Glutamatergic neuron (in vitro differentiated cells): ENCODE results near the gene SERPINA6. TPM values are rescaled to one million over a fixed set of nuclear protein-coding genes. Genes with fewer than 3 reads are reported as not detected.

Source experiments
- DNase-seq: peaks from one replicate; pipeline ENCODE4 v3.0.0; 2022
- H3K27ac Mint-ChIP-seq: one replicate; pipeline ENCODE4 v1.8.0; 2020; ENCODE audit warnings: mild to moderate bottlenecking, mixed read lengths, inconsistent platforms; ENCODE audit not compliant: unreplicated experiment
- H3K27me3 Mint-ChIP-seq: one replicate; pipeline ENCODE4 v1.8.0; 2020; ENCODE audit warnings: mild to moderate bottlenecking, moderate library complexity, mixed read lengths, inconsistent platforms; ENCODE audit not compliant: unreplicated experiment
- H3K36me3 Mint-ChIP-seq: one replicate; pipeline ENCODE4 v1.8.0; 2020; ENCODE audit warnings: mild to moderate bottlenecking, mixed read lengths, inconsistent platforms; ENCODE audit not compliant: unreplicated experiment
- H3K4me1 Mint-ChIP-seq: one replicate; pipeline ENCODE4 v1.8.0; 2020; ENCODE audit warnings: mild to moderate bottlenecking, low read depth, mixed read lengths, inconsistent platforms; ENCODE audit not compliant: unreplicated experiment
- H3K4me3 Mint-ChIP-seq: one replicate; pipeline ENCODE4 v1.8.0; 2020; ENCODE audit warnings: mild to moderate bottlenecking, mixed read lengths, inconsistent platforms; ENCODE audit not compliant: unreplicated experiment
- H3K9me3 Mint-ChIP-seq: one replicate; pipeline ENCODE4 v1.8.0; 2020; ENCODE audit warnings: mild to moderate bottlenecking, moderate library complexity, mixed read lengths, inconsistent platforms; ENCODE audit not compliant: unreplicated experiment
- total RNA-seq: library from RNA; stranded (reverse); fragmentation: NEBNext Ultra II Directional; extraction: Animal tissue kit (Norgen Biotek cat#: 25700); gene quantifications from one replicate; pipeline ENCODE4 v1.2.1, GENCODE V29; 2021; ENCODE audit not compliant: unreplicated experiment
- TF ChIP-seq, protein P1 (sequence below): fragments of 200-600 bp; sonication (generic); IDR thresholded peaks from one replicate; pipeline ENCODE4 v1.5.0; 2021; ENCODE audit not compliant: partially characterized antibody, unreplicated experiment

Gene SERPINA6
- total RNA-seq, 1 donor from 2014 or later, result not detected

DNA sequence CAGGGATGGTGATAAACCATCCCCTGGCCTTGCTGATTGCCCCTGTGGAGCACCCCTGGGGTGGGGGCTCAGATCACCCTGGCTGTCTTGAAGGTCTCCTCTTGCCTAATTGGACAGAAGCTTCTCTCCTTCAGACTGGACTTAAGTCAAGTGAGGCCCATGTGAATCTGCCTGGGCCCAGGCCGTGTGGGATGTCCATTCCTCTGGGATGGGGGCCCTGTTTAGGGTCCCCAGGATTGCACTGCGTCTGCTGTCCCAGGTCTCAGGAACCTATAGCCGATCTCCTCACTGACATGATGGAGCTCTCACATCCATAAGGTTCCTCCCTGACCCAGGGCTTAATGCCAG is 45.1 kb upstream of the SERPINA6 start:
- Mint-ChIP-seq H3K36me3 (no peaks in the 10 kb centered on the region), H3K4me3 (no peak overlapping the region), H3K4me1 (no peaks in the 10 kb centered on the region), H3K27ac (no peak overlapping the region), H3K9me3 (peaks cover 2% of the 10 kb centered on the region), H3K27me3 (no peaks in the 10 kb centered on the region)
- DNase-seq, result no peak
- TF ChIP-seq, protein P1, sequence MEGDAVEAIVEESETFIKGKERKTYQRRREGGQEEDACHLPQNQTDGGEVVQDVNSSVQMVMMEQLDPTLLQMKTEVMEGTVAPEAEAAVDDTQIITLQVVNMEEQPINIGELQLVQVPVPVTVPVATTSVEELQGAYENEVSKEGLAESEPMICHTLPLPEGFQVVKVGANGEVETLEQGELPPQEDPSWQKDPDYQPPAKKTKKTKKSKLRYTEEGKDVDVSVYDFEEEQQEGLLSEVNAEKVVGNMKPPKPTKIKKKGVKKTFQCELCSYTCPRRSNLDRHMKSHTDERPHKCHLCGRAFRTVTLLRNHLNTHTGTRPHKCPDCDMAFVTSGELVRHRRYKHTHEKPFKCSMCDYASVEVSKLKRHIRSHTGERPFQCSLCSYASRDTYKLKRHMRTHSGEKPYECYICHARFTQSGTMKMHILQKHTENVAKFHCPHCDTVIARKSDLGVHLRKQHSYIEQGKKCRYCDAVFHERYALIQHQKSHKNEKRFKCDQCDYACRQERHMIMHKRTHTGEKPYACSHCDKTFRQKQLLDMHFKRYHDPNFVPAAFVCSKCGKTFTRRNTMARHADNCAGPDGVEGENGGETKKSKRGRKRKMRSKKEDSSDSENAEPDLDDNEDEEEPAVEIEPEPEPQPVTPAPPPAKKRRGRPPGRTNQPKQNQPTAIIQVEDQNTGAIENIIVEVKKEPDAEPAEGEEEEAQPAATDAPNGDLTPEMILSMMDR, result no peak

DNA sequence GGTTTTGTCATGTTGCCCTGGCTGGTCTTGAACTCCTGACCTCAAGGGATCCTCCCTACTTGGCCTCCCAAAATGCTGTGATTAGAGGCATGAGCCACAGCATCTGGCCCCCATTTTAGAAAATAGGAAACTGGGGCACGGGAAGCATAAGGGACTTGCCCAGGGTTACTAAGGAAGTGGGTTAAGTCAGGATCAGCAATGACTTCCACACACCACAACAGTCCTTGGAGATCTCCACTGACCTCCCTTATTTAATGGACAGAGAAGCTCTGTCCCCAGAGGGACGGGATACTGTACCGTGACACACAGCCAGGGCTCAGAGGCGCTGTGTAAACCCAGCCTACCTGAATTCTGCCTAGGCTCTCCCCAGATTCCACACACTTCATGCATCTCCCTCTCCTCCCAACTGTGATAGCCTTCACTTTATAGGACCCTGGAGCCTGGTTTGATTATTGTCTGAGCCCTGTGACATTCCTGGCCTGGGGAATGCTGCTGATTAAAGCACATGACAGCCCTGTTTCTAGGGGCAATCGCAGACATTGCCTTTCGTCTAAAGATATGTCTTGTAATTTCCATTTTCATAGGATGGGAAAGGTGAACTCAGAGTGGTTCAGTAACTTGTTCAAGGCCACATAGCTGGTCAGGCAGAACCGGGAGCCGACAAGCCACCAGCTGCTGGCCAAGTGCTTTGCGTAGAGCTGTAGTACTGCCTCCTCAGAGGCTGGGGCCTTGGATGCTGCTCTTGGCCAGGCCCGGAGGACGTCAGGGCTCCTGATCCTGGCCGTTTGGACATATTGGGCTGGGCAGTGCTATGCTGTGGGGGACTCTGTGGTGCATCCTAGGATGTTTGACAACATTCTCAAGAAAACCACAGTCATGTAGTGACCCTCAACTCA is 44.5 kb upstream of the SERPINA6 start:
- Mint-ChIP-seq H3K4me1 (no peaks in the 10 kb centered on the region), H3K27me3 (peaks cover 3% of the 10 kb centered on the region), H3K36me3 (no peaks in the 10 kb centered on the region), H3K4me3 (no peak overlapping the region), H3K9me3 (peaks cover 3% of the 10 kb centered on the region), H3K27ac (no peak overlapping the region)
- TF ChIP-seq, protein P1, result no peak
- no peak for DNase-seq

DNA sequence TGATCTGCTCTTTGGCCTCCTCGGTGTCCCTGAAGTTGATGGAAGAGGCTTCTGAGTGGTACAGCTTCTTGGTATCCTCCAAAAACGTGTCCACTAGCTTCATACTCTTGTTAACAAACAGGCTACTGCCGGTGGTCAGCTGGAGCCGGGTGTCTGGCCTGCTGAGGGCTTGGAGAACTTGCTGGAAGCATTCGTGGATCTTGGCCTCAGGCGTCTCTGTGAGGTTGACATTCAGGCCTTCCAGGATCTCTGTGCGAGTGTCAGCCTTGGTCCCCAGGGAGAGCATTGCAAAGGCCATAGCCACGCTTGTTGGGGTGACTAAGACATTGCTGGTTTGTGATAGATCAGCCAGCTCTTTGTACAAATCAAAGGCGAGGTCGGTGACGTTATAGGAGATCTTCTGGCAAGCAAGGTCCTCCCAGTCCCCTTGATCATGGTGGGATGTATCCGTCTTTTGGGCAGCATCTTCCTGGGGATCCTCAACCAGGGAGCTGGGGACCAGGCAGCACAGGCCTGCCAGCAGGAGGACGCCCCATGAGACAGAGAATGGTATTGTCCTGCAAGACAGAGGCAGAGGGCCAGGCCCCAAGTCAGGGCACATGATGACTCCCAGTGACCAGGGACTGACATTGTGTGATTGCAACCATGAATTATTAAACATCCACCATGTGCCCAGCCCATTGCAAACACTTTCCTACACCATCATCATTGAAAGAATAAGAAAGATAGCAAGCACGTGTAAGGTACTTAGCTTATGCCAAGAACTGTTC is 43.2 kb upstream of the SERPINA6 start, which contains the start of gene SERPINA2:
Gene SERPINA2, minus strand, starts transcription at position 553 of the 770 bp plus-strand sequence.
- Mint-ChIP-seq H3K4me3 (no peak within 1 kb of the TSS), H3K36me3 (no peaks in the 10 kb centered on the region), H3K27me3 (peaks cover 3% of the 10 kb centered on the region), H3K9me3 (peaks cover 1% of the 10 kb centered on the region), H3K4me1 (no peaks in the 10 kb centered on the region), H3K27ac (no peak within 1 kb of the TSS)
- TF ChIP-seq, protein P1, result no peak
- no peak for DNase-seq

DNA sequence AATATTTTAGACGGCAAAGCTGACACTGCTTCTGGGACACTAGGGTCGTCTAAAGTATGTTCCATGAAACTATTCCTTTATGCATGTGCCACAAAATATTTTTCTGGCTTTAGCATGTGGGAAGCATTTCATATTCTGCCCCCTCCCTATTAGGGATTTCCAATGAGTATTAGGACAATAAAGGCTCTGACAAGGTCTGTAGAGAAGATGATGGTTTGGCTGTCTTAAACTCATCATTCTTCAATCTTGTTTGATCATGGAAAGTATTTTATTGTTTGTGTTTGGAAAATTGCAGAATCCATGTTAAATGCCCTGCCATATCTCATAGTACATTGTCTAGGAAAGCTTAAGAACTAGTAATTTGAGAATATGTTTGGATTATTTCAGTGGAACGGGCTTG is 42.5 kb upstream of the SERPINA6 start:
- no peak overlapping the region for H3K27ac Mint-ChIP-seq
- peaks cover 1% of the 10 kb centered on the region for H3K9me3 Mint-ChIP-seq
- no peaks in the 10 kb centered on the region for H3K36me3 Mint-ChIP-seq
- H3K4me1 Mint-ChIP-seq, result no peaks in the 10 kb centered on the region
- peaks cover 7% of the 10 kb centered on the region for H3K27me3 Mint-ChIP-seq
- TF ChIP-seq, protein P1, result no peak
- no peak overlapping the region for H3K4me3 Mint-ChIP-seq
- no peak for DNase-seq
